Progenitor cell of endocrine pancreas (in vitro differentiated cells): ENCODE measurements around the gene ABCC10. TPM values are rescaled to one million over a fixed set of nuclear protein-coding genes. Genes with fewer than 3 reads are reported as not detected.

Experiments used
- DNase-seq: peaks from one replicate; pipeline ENCODE4 v3.0.0; 2021; ENCODE audit warnings: low spot score; ENCODE audit not compliant: unreplicated experiment
- H3K27ac Mint-ChIP-seq: 2 replicates; pipeline ENCODE4 v1.8.0; 2021; ENCODE audit warnings: mild to moderate bottlenecking, moderate library complexity, mixed read lengths
- H3K27me3 Mint-ChIP-seq: 2 replicates; pipeline ENCODE4 v1.8.0; 2021; ENCODE audit warnings: mixed read lengths
- H3K36me3 Mint-ChIP-seq: 2 replicates; pipeline ENCODE4 v1.8.0; 2022; ENCODE audit warnings: mixed read lengths; ENCODE audit not compliant: insufficient read depth
- H3K4me1 Mint-ChIP-seq: 2 replicates; pipeline ENCODE4 v1.8.0; 2021; ENCODE audit warnings: low read depth, mixed read lengths
- H3K4me3 Mint-ChIP-seq: 2 replicates; pipeline ENCODE4 v1.8.0; 2021; ENCODE audit warnings: low read depth, mild to moderate bottlenecking, moderate library complexity, mixed read lengths
- H3K9me3 Mint-ChIP-seq: 2 replicates; pipeline ENCODE4 v1.8.0; 2021; ENCODE audit warnings: low read depth, mixed read lengths
- total RNA-seq: library from RNA; stranded (reverse); gene quantifications from 2 replicates; pipeline ENCODE4 v1.2.1, GENCODE V29; 2021
- TF ChIP-seq, protein P1 (sequence below): fragments of 200-600 bp; sonication (generic); IDR thresholded peaks from one replicate; pipeline ENCODE4 v1.5.0; 2021; ENCODE audit warnings: antibody characterized with exemption, mild to moderate bottlenecking; ENCODE audit not compliant: unreplicated experiment

Gene ABCC10
- total RNA-seq, 1 donor from 2014 or later = 68.8 TPM

DNA sequence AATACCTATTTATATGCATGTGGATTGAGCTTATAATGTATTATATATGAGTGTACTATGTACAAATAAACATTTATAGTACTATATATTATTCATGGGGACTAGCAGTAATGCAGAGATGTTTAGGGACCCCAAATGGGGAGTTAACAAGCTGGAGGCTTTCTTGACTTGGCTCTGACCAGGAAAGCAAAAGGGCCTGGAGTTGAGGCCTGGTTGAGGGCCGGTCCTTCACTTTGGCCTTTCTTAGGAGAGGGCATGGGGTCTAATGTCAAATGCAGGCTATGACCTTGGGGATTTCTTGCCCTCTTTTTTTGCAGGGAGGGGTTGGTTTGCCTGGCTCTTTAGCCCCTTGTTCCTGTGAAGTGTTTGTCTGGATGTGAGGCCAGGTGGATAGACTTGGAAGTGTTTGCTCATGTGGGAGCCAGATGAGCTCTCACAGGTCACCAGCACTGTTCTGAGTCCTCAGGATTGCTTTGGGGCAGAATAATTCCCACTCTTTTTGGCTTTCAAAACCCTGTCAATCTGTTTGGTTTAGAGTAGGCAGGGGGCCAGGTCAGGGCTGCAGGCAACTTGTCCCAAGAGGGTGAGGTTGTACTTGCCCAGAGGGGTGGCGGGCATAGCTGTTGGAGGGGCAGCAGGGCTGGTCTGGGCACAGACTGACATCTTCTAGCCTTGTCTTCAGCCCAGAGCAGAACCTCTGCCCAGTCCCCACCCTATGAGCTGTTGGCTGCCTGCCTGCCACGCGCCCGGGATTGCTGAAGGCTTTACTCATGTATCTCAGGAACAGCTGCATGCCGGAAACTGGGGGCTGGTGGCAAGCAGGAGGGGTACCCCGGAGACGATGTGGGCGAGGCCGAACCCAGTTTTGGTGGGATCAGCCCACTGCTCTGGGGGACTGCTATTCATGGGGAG is 64.7 kb downstream of the ABCC10 start:
- TF ChIP-seq, protein P1, sequence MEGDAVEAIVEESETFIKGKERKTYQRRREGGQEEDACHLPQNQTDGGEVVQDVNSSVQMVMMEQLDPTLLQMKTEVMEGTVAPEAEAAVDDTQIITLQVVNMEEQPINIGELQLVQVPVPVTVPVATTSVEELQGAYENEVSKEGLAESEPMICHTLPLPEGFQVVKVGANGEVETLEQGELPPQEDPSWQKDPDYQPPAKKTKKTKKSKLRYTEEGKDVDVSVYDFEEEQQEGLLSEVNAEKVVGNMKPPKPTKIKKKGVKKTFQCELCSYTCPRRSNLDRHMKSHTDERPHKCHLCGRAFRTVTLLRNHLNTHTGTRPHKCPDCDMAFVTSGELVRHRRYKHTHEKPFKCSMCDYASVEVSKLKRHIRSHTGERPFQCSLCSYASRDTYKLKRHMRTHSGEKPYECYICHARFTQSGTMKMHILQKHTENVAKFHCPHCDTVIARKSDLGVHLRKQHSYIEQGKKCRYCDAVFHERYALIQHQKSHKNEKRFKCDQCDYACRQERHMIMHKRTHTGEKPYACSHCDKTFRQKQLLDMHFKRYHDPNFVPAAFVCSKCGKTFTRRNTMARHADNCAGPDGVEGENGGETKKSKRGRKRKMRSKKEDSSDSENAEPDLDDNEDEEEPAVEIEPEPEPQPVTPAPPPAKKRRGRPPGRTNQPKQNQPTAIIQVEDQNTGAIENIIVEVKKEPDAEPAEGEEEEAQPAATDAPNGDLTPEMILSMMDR = no peak
- Mint-ChIP-seq H3K27ac (no peak overlapping the region), H3K36me3 (peaks cover 2% of the 10 kb centered on the region), H3K4me1 (peaks cover 3% of the 10 kb centered on the region), H3K4me3 (no peak overlapping the region), H3K9me3 (no peaks in the 10 kb centered on the region), H3K27me3 (no peaks in the 10 kb centered on the region)
- DNase-seq = no peak

DNA sequence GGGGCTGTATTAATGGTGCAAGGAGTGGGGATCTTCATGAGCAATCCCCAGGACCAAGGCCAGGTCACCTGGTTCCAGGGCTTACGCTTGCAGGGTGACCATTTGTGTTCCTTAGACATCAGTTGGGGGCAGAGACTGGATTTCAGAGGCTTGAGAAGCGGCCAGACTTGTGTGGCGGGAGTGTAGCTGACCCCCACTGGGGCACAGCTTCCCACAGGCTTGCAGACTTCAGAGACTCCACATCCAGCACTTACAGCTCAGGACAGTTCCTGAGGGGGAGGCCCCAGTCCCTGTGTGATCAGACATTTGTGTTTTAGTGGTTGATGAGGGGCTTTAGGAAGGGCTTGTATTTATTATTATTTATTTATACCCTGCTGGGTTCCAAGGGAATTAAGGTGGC is 65.3 kb downstream of the ABCC10 start:
- no peak overlapping the region for H3K27ac Mint-ChIP-seq

GRCh38 chr6:43493230-43493629 is 65.9 kb downstream of the ABCC10 start:
- H3K36me3 Mint-ChIP-seq = peaks cover 2% of the 10 kb centered on the region
- no peaks in the 10 kb centered on the region for H3K9me3 Mint-ChIP-seq
- H3K4me3 Mint-ChIP-seq = no peak overlapping the region
- TF ChIP-seq, protein P1 = no peak
- DNase-seq = no peak
- no peaks in the 10 kb centered on the region for H3K27me3 Mint-ChIP-seq
- H3K27ac Mint-ChIP-seq = no peak overlapping the region
- H3K4me1 Mint-ChIP-seq = peaks cover 3% of the 10 kb centered on the region

More for the DNA sequence above, 65.3 kb downstream of the ABCC10 start:
- Mint-ChIP-seq H3K36me3 (peaks cover 2% of the 10 kb centered on the region), H3K9me3 (no peaks in the 10 kb centered on the region), H3K27me3 (no peaks in the 10 kb centered on the region), H3K4me1 (peaks cover 3% of the 10 kb centered on the region), H3K4me3 (no peak overlapping the region)
- TF ChIP-seq, protein P1 = no peak
- no peak for DNase-seq

GRCh38 chr6:43493833-43494232 is 66.5 kb downstream of the ABCC10 start:
- H3K9me3 Mint-ChIP-seq = no peaks in the 10 kb centered on the region
- DNase-seq = no peak
- H3K4me1 Mint-ChIP-seq = peaks cover 3% of the 10 kb centered on the region
- no peaks in the 10 kb centered on the region for H3K27me3 Mint-ChIP-seq
- no peak overlapping the region for H3K4me3 Mint-ChIP-seq
- TF ChIP-seq, protein P1 = no peak
- no peak overlapping the region for H3K27ac Mint-ChIP-seq
- peaks cover 2% of the 10 kb centered on the region for H3K36me3 Mint-ChIP-seq

DNA sequence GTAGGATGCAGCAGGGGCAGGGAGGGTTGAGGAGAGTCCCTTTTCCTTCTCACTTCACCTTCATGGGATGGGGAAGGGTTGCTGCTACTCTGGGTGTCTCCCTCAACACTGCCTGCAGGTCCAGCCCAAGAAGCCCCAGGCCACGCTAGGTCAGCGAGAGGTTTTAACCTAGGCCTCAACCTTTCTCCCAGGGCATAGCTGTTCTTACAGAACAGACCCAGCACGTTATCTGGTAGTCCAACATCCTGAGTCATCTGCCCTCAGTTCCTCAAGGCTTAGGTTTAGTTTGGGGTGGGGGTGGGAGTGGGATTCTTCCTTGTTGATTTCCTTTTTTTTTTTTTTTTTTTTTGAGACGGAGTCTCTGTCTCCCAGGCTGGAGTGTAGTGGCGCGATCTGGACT is 67.0 kb downstream of the ABCC10 start:
- no peak overlapping the region for H3K4me3 Mint-ChIP-seq
- H3K27me3 Mint-ChIP-seq = no peaks in the 10 kb centered on the region
- no peak overlapping the region for H3K27ac Mint-ChIP-seq
- peaks cover 3% of the 10 kb centered on the region for H3K4me1 Mint-ChIP-seq
- DNase-seq = no peak
- H3K36me3 Mint-ChIP-seq = peaks cover 2% of the 10 kb centered on the region
- H3K9me3 Mint-ChIP-seq = no peaks in the 10 kb centered on the region
- TF ChIP-seq, protein P1 = no peak
